PC-9 (cell line): ENCODE results near the gene RUFY4. TPM values are rescaled to one million over a fixed set of nuclear protein-coding genes. Genes with fewer than 3 reads are reported as not detected.
"Not testable (repeated sequence)": the region's sequence is repeated elsewhere in the genome, so short reads cannot be mapped to it uniquely, and the experiment has no call there.

Experiments used
- BruUV-seq: library from RNA; stranded (reverse); fragments of 400-500 nt; replicated peaks from 2 replicates; lab custom pipeline; 2021; lab: Mats Ljungman, UMichigan
- CTCF ChIA-PET: fragments of 300-600 bp; sonication (Branson Sonifier 250); formaldehyde crosslinking; loops from one replicate; lab custom pipeline; 2022; ENCODE audit warnings: antibody characterized with exemption; lab: Charles Lee
- POLR2A ChIA-PET: fragments of 300-600 bp; sonication (Branson Sonifier 250); formaldehyde crosslinking; loops from one replicate; lab custom pipeline; 2022; ENCODE audit warnings: antibody characterized with exemption; ENCODE audit not compliant: unreplicated experiment; lab: Charles Lee
- DNase-seq, 2 experiments: peaks; one replicate each; pipeline versions ENCODE4 v3.0.0 to v3.0.0-alpha.2; 2015 to 2022; ENCODE audit warnings: mixed read lengths in 1 of 2
- H2AFZ ChIP-seq: fragments of 200-600 bp; sonication (generic); 2 replicates; pipeline ENCODE4 v1.8.1; 2017; ENCODE audit warnings: antibody characterized with exemption
- H3F3A ChIP-seq: fragments of 200-600 bp; sonication (generic); 2 replicates; pipeline ENCODE4 v1.8.1; 2017; ENCODE audit warnings: antibody characterized with exemption, mild to moderate bottlenecking, low read depth; ENCODE audit not compliant: insufficient read depth
- H3K27ac ChIP-seq: fragments of 200-600 bp; sonication (generic); 2 replicates; pipeline ENCODE4 v1.6.1; 2016; ENCODE audit warnings: mixed run types
- H3K27me3 ChIP-seq: fragments of 200-600 bp; sonication (generic); 2 replicates; pipeline ENCODE4 v1.6.1; 2016; ENCODE audit warnings: low read depth, mixed run types; ENCODE audit not compliant: insufficient read depth
- H3K36me3 ChIP-seq: fragments of 200-600 bp; sonication (generic); 2 replicates; pipeline ENCODE4 v1.6.1; 2016; ENCODE audit warnings: low read depth, mixed run types
- H3K4me1 ChIP-seq: fragments of 200-600 bp; sonication (generic); replicated peaks from 2 replicates; pipeline ENCODE4 v1.6.1; 2016; ENCODE audit warnings: mixed run types; ENCODE audit not compliant: insufficient read depth
- H3K4me2 ChIP-seq: fragments of 200-600 bp; sonication (generic); 2 replicates; pipeline ENCODE4 v1.6.1; 2017; ENCODE audit warnings: mixed run types
- H3K4me3 ChIP-seq: fragments of 200-600 bp; sonication (generic); 2 replicates; pipeline ENCODE4 v1.6.1; 2016; ENCODE audit warnings: mixed run types
- H3K79me2 ChIP-seq: fragments of 200-600 bp; sonication (generic); 2 replicates; pipeline ENCODE4 v1.6.1; 2017; ENCODE audit warnings: low read depth, mixed run types
- H3K9me2 ChIP-seq: fragments of 200-600 bp; sonication (generic); 2 replicates; pipeline ENCODE4 v1.8.1; 2017; ENCODE audit warnings: mild to moderate bottlenecking; ENCODE audit not compliant: insufficient read depth
- H3K9me3 ChIP-seq: fragments of 200-600 bp; sonication (generic); 2 replicates; pipeline ENCODE4 v1.8.1; 2016; ENCODE audit warnings: low read depth; ENCODE audit not compliant: insufficient read depth
- H4K20me1 ChIP-seq: fragments of 200-600 bp; sonication (generic); 2 replicates; pipeline ENCODE4 v1.8.1; 2017; ENCODE audit not compliant: insufficient read depth
- EZH2 ChIP-seq: fragments of 200-600 bp; sonication (generic); IDR thresholded peaks from 2 replicates; pipeline ENCODE4 v1.8.0; 2017; ENCODE audit warnings: antibody characterized with exemption, low read depth
- intact Hi-C: fragments of 100-400 bp; cut with micrococcal nuclease; formaldehyde crosslinking; loops from one replicate; pipeline ENCODE4 v1.10.0; 2022; ENCODE audit not compliant: unreplicated experiment
- total RNA-seq: library from RNA; stranded (reverse); gene quantifications from 2 replicates; pipeline ENCODE4 v1.2.3, GENCODE V29; 2021
- TF ChIP-seq, protein P1 (sequence below): fragments of 200-600 bp; sonication (generic); conservative IDR thresholded peaks from 2 replicates; pipeline ENCODE4 v1.6.1; 2017; ENCODE audit warnings: mixed run types, antibody characterized with exemption, mild to moderate bottlenecking, moderate library complexity

Gene RUFY4
- total RNA-seq, 1 experiment from 2014 or later: not detected

GRCh38 chr2:218033590-218034496 lies 35.2 kb upstream of the RUFY4 start:
- POLR2A ChIA-PET: no interaction called here
- no peaks in the 10 kb centered on the region for H3K4me1 ChIP-seq
- no peak overlapping the region for H3K4me3 ChIP-seq
- TF ChIP-seq, protein P1, sequence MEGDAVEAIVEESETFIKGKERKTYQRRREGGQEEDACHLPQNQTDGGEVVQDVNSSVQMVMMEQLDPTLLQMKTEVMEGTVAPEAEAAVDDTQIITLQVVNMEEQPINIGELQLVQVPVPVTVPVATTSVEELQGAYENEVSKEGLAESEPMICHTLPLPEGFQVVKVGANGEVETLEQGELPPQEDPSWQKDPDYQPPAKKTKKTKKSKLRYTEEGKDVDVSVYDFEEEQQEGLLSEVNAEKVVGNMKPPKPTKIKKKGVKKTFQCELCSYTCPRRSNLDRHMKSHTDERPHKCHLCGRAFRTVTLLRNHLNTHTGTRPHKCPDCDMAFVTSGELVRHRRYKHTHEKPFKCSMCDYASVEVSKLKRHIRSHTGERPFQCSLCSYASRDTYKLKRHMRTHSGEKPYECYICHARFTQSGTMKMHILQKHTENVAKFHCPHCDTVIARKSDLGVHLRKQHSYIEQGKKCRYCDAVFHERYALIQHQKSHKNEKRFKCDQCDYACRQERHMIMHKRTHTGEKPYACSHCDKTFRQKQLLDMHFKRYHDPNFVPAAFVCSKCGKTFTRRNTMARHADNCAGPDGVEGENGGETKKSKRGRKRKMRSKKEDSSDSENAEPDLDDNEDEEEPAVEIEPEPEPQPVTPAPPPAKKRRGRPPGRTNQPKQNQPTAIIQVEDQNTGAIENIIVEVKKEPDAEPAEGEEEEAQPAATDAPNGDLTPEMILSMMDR: no peak
- TF ChIP-seq EZH2: no peak
- no peak overlapping the region for H2AFZ ChIP-seq
- H3K36me3 ChIP-seq: no peaks in the 10 kb centered on the region
- peaks cover 37% of the 10 kb centered on the region for H3K27me3 ChIP-seq
- BruUV-seq: no TSS peak
- no peak overlapping the region for H3K27ac ChIP-seq
- no peak overlapping the region for H3K4me2 ChIP-seq
- no peaks in the 10 kb centered on the region for H3K79me2 ChIP-seq
- H3F3A ChIP-seq: no peaks in the 10 kb centered on the region
- no peaks in the 10 kb centered on the region for H3K9me3 ChIP-seq
- CTCF ChIA-PET: interaction anchor here (0.5 to 0.7 kb wide), 2 partner anchors 134 to 483 kb away, joined by 3 to 5 read pairs; no protein-coding TSS in a partner anchor
- intact Hi-C loops: loop anchor here (1.0 to 5.0 kb wide), 3 partner anchors 33 to 245 kb away; partner anchors contain the start of gene RUFY4
- no peaks in the 10 kb centered on the region for H3K9me2 ChIP-seq
- DNase-seq: no peak
- H4K20me1 ChIP-seq: no peaks in the 10 kb centered on the region

- H3K4me3 ChIP-seq, H3K27ac ChIP-seq, H3F3A ChIP-seq, H4K20me1 ChIP-seq, H3K4me1 ChIP-seq, H3K36me3 ChIP-seq, POLR2A ChIA-PET, H3K9me3 ChIP-seq, H3K9me2 ChIP-seq, BruUV-seq, H2AFZ ChIP-seq, H3K4me2 ChIP-seq, CTCF ChIA-PET, H3K79me2 ChIP-seq: not testable (repeated sequence)
- TF ChIP-seq, protein P1: peak; percentile 71
- peak in 1 of 2 experiments; percentile 37 for DNase-seq
- peaks cover 37% of the 10 kb centered on the region for H3K27me3 ChIP-seq
- intact Hi-C loops: loop anchor here (1.0 to 5.0 kb wide), 4 partner anchors 33 to 245 kb away; partner anchors contain the start of gene RUFY4
Observed at GRCh38 chr2:218034497-218035213, 34.4 kb upstream of the RUFY4 start.

DNA sequence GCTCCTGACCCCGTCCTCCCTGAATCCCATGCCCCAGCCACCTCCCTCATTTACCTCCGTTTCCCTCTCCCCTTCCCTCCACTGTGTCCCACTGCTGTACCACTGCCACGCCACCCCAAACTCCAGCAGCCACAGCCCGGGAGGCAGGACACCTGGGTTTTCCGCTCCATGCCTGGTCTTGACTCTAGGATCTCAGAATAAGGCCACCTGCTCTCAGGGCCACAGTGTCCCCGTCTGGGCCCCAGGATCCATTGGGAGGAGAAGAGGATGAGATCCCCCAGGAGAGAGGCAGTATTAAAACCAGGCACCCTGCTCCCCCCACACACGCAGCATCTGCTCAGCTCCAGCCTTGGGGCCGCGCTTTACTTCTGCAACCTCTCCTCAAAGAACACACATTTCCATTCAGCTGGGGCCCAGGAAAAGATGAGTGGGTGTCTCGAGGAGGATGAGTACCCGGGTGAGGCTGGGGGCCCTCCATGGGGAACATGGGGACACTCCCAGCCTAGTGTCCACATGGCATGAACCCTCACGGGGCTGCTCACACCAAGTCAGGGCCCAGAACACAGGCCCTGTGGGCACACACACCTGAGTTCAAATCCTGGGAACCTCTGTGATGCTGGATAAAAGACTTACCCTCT lies 33.5 kb upstream of the RUFY4 start:
- POLR2A ChIA-PET: no interaction called here
- intact Hi-C loops: loop anchor here (5.0 kb wide), 1 partner anchor 148 kb away; no protein-coding TSS in a partner anchor
- no peak overlapping the region for H3K4me2 ChIP-seq

More for the DNA sequence above, 33.5 kb upstream of the RUFY4 start:
- Histone ChIP-seq H3K27ac (no peak overlapping the region), H3K4me1 (no peaks in the 10 kb centered on the region), H3K4me3 (no peak overlapping the region), H3F3A (no peaks in the 10 kb centered on the region), H2AFZ (no peak overlapping the region), H3K79me2 (no peaks in the 10 kb centered on the region), H3K27me3 (peaks cover 37% of the 10 kb centered on the region), H3K9me3 (no peaks in the 10 kb centered on the region), H4K20me1 (no peaks in the 10 kb centered on the region), H3K9me2 (no peaks in the 10 kb centered on the region), H3K36me3 (no peaks in the 10 kb centered on the region)
- TF ChIP-seq, protein P1: no peak
- no peak for TF ChIP-seq EZH2
- CTCF ChIA-PET: no interaction called here
- no peak for DNase-seq
- BruUV-seq: no TSS peak
